Right lobe of liver (tissue), 4 donors: Measurements from ENCODE around the gene KRT17.
"Not testable (repeated sequence)": the region's sequence is repeated elsewhere in the genome, so short reads cannot be mapped to it uniquely, and the experiment has no call there.

ENCODE experiments used
- CTCF ChIP-seq, 4 donors: fragments of 200-600 bp in 3 of 4; fragments of 450-650 bp in 1 of 4; IDR thresholded peaks; one replicate each; pipeline versions ENCODE4 v1.5.1 to v1.8.0; 2016 to 2022; ENCODE audit warnings: antibody characterized with exemption in 4 of 4, mild to moderate bottlenecking in 2 of 4
- POLR2A ChIP-seq: fragments of 450-650 bp; IDR thresholded peaks from one replicate; pipeline ENCODE4 v1.6.1; 2017; ENCODE audit warnings: antibody characterized with exemption, mild to moderate bottlenecking
- donor health status: DM: no; HTN: no; CAD: no.
- donor health status: DM: no; HTN: no; CAD: no.
- donor health status: DM: no; HTN: yes; CAD: no.

- TF ChIP-seq CTCF (IDR thresholded peaks at IDR 0.05); POLR2A: not testable (repeated sequence)
These were observed 3.6 kb upstream of the KRT17 start for GRCh38 chr17:41628073-41628370.
